WTC11 (cell line): ENCODE measurements around the gene WBP2. TPM values are rescaled to one million over a fixed set of nuclear protein-coding genes. Genes with fewer than 3 reads are reported as not detected.

Experiments
- ATAC-seq: fragments of 200-7000 bp; cut with Tn5 transposase; 2 replicates; pipeline ENCODE4 v1.10.0; 2021; ENCODE audit warnings: mild to moderate bottlenecking, moderate library complexity
- CTCF ChIA-PET: fragments of 300-600 bp; sonication (Branson Sonifier 250); formaldehyde crosslinking; loops from one replicate; lab custom pipeline; 2021; ENCODE audit warnings: antibody characterized with exemption; lab: Charles Lee
- POLR2A ChIA-PET: fragments of 350-600 bp; sonication (Branson Sonifier 250); formaldehyde crosslinking; loops from one replicate; lab custom pipeline; 2021; ENCODE audit warnings: antibody characterized with exemption; lab: Charles Lee
- DNase-seq: peaks from one replicate; pipeline ENCODE4 v3.0.0; 2021; ENCODE audit warnings: low spot score
- H3K27ac Mint-ChIP-seq: 2 replicates; pipeline ENCODE4 v1.8.0; 2021; ENCODE audit warnings: mixed read lengths
- H3K27me3 Mint-ChIP-seq: 2 replicates; pipeline ENCODE4 v1.8.0; 2021; ENCODE audit warnings: low read depth, mild to moderate bottlenecking, moderate library complexity, mixed read lengths
- H3K36me3 Mint-ChIP-seq: 2 replicates; pipeline ENCODE4 v1.8.0; 2021; ENCODE audit warnings: mixed read lengths
- H3K4me1 Mint-ChIP-seq: 2 replicates; pipeline ENCODE4 v1.8.0; 2022; ENCODE audit warnings: mixed read lengths
- H3K4me3 Mint-ChIP-seq: 2 replicates; pipeline ENCODE4 v1.8.0; 2021; ENCODE audit warnings: mild to moderate bottlenecking, moderate library complexity, mixed read lengths
- H3K9me3 Mint-ChIP-seq: 2 replicates; pipeline ENCODE4 v1.8.0; 2021; ENCODE audit warnings: mixed read lengths
- CBFB ChIP-seq: sonication (generic); formaldehyde crosslinking; IDR thresholded peaks from 2 replicates; pipeline ENCODE4 v1.8.1; 2022; ENCODE audit warnings: mild to moderate bottlenecking, low read depth, missing genetic modification reagents
- E2F1 ChIP-seq: sonication (generic); formaldehyde crosslinking; IDR thresholded peaks from 2 replicates; pipeline ENCODE4 v1.8.0; 2022; ENCODE audit warnings: mild to moderate bottlenecking, missing genetic modification reagents
- FOXJ3 ChIP-seq: sonication (generic); formaldehyde crosslinking; IDR thresholded peaks from 2 replicates; pipeline ENCODE4 v1.9.0; 2021; ENCODE audit warnings: missing genetic modification reagents, mild to moderate bottlenecking, borderline replicate concordance
- GTF2I ChIP-seq: fragments of 250-450 bp; sonication (Bioruptor Pico); conservative IDR thresholded peaks from 2 replicates; pipeline ENCODE4 v1.4.0; 2021; ENCODE audit warnings: mild to moderate bottlenecking
- HMGA2 ChIP-seq: fragments of 250-450 bp; sonication (Bioruptor Pico); IDR thresholded peaks from 2 replicates; pipeline ENCODE4 v1.4.0; 2021; ENCODE audit warnings: mild to moderate bottlenecking, moderate library complexity
- IRF2 ChIP-seq: sonication (generic); formaldehyde crosslinking; IDR thresholded peaks from 2 replicates; pipeline ENCODE4 v1.8.0; 2022; ENCODE audit warnings: low read depth, missing genetic modification reagents, borderline replicate concordance
- JUN ChIP-seq: sonication (generic); formaldehyde crosslinking; IDR thresholded peaks from 2 replicates; pipeline ENCODE4 v1.8.0; 2023; ENCODE audit warnings: mild to moderate bottlenecking, missing genetic modification reagents
- KAT7 ChIP-seq: sonication (generic); formaldehyde crosslinking; IDR thresholded peaks from 2 replicates; pipeline ENCODE4 v1.8.1; 2023; ENCODE audit warnings: missing genetic modification reagents, mild to moderate bottlenecking, borderline replicate concordance
- NR2C2 ChIP-seq: sonication (generic); formaldehyde crosslinking; IDR thresholded peaks from 2 replicates; pipeline ENCODE4 v1.8.0; 2022; ENCODE audit warnings: mild to moderate bottlenecking, missing genetic modification reagents
- SMAD3 ChIP-seq: sonication (generic); formaldehyde crosslinking; IDR thresholded peaks from 2 replicates; pipeline ENCODE4 v1.8.0; 2022; ENCODE audit warnings: missing genetic modification reagents, mild to moderate bottlenecking, borderline replicate concordance
- TEAD1 ChIP-seq: sonication (generic); formaldehyde crosslinking; IDR thresholded peaks from 2 replicates; pipeline ENCODE4 v1.8.0; 2022; ENCODE audit warnings: mild to moderate bottlenecking, missing genetic modification reagents
- USF2 ChIP-seq: sonication (generic); formaldehyde crosslinking; IDR thresholded peaks from 2 replicates; pipeline ENCODE4 v1.8.1; 2023; ENCODE audit warnings: mild to moderate bottlenecking, missing genetic modification reagents, moderate library complexity
- ZNF121 ChIP-seq: sonication (generic); formaldehyde crosslinking; IDR thresholded peaks from 2 replicates; pipeline ENCODE4 v1.8.0; 2023; ENCODE audit warnings: missing genetic modification reagents
- ZNF263 ChIP-seq: sonication (generic); formaldehyde crosslinking; IDR thresholded peaks from 2 replicates; pipeline ENCODE4 v1.8.1; 2022; ENCODE audit warnings: low read depth, mild to moderate bottlenecking, moderate library complexity, missing genetic modification reagents
- ZNF317 ChIP-seq: sonication (generic); formaldehyde crosslinking; IDR thresholded peaks from 2 replicates; pipeline ENCODE4 v1.8.1; 2023; ENCODE audit warnings: low read depth, mild to moderate bottlenecking, moderate library complexity, missing genetic modification reagents, borderline replicate concordance
- ZSCAN18 ChIP-seq: fragments of 250-450 bp; sonication (Bioruptor Pico); IDR thresholded peaks from 2 replicates; pipeline ENCODE4 v2.1.2; 2022; ENCODE audit warnings: mild to moderate bottlenecking, moderate library complexity
- total RNA-seq: library from RNA; stranded (reverse); gene quantifications from 3 replicates; pipeline ENCODE4 v1.2.3, GENCODE V29; 2021
- TF ChIP-seq, protein P1 (sequence below): sonication (generic); formaldehyde crosslinking; IDR thresholded peaks from 2 replicates; pipeline ENCODE4 v1.8.0; 2023; ENCODE audit warnings: mild to moderate bottlenecking, missing genetic modification reagents
- TF ChIP-seq, protein P2 (sequence below): fragments of 250-450 bp; sonication (Bioruptor Pico); IDR thresholded peaks from 2 replicates; pipeline ENCODE4 v1.8.0; 2021; ENCODE audit warnings: mild to moderate bottlenecking
- TF ChIP-seq, protein P3 (sequence below): sonication (generic); formaldehyde crosslinking; IDR thresholded peaks from 2 replicates; pipeline ENCODE4 v1.8.1; 2023; ENCODE audit warnings: mild to moderate bottlenecking, missing genetic modification reagents
- TF ChIP-seq, protein P4 (sequence below): sonication (generic); formaldehyde crosslinking; IDR thresholded peaks from 2 replicates; pipeline ENCODE4 v1.8.1; 2022; ENCODE audit warnings: mild to moderate bottlenecking, missing genetic modification reagents, moderate library complexity, borderline replicate concordance
- TF ChIP-seq, protein P5 (sequence below): fragments of 250-450 bp; sonication (Bioruptor Pico); IDR thresholded peaks from 2 replicates; pipeline ENCODE4 v1.9.0; 2021; ENCODE audit warnings: mild to moderate bottlenecking, borderline replicate concordance

WBP2 gene
- total RNA-seq, 1 experiment from 2014 or later = 68.8 TPM

GRCh38 chr17:75845058-75845711 lies 9.9 kb downstream of the WBP2 start:
- Mint-ChIP-seq H3K36me3 (peaks cover 27% of the 10 kb centered on the region), H3K27ac (peak overlapping the region; percentile 90), H3K9me3 (no peaks in the 10 kb centered on the region), H3K27me3 (no peaks in the 10 kb centered on the region), H3K4me1 (peaks cover 21% of the 10 kb centered on the region), H3K4me3 (no peak overlapping the region)
- peak; percentile 88 for DNase-seq
- POLR2A ChIA-PET = interaction anchor here (0.6 to 2.7 kb wide), 3 partner anchors 10 to 19 kb away, joined by 3 to 12 read pairs (median 4); partner anchors contain the start of gene WBP2
- CTCF ChIA-PET = interaction anchor here (0.6 to 8.8 kb wide), 24 partner anchors 10 to 434 kb away, joined by 3 to 180 read pairs (median 6); partner anchors contain the start of genes ACOX1, GALK1, SMIM5 and TEN1
- ATAC-seq = peak; percentile 90
- no peak for TF ChIP-seq FOXJ3
- TF ChIP-seq, protein P1, sequence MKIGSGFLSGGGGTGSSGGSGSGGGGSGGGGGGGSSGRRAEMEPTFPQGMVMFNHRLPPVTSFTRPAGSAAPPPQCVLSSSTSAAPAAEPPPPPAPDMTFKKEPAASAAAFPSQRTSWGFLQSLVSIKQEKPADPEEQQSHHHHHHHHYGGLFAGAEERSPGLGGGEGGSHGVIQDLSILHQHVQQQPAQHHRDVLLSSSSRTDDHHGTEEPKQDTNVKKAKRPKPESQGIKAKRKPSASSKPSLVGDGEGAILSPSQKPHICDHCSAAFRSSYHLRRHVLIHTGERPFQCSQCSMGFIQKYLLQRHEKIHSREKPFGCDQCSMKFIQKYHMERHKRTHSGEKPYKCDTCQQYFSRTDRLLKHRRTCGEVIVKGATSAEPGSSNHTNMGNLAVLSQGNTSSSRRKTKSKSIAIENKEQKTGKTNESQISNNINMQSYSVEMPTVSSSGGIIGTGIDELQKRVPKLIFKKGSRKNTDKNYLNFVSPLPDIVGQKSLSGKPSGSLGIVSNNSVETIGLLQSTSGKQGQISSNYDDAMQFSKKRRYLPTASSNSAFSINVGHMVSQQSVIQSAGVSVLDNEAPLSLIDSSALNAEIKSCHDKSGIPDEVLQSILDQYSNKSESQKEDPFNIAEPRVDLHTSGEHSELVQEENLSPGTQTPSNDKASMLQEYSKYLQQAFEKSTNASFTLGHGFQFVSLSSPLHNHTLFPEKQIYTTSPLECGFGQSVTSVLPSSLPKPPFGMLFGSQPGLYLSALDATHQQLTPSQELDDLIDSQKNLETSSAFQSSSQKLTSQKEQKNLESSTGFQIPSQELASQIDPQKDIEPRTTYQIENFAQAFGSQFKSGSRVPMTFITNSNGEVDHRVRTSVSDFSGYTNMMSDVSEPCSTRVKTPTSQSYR (CRISPR knock-in tag) = no peak
- peak; percentile 97 for TF ChIP-seq ZNF263
- TF ChIP-seq TEAD1 (CRISPR knock-in tag) = no peak
- no peak for TF ChIP-seq NR2C2 (CRISPR knock-in tag)
- TF ChIP-seq, protein P2, sequence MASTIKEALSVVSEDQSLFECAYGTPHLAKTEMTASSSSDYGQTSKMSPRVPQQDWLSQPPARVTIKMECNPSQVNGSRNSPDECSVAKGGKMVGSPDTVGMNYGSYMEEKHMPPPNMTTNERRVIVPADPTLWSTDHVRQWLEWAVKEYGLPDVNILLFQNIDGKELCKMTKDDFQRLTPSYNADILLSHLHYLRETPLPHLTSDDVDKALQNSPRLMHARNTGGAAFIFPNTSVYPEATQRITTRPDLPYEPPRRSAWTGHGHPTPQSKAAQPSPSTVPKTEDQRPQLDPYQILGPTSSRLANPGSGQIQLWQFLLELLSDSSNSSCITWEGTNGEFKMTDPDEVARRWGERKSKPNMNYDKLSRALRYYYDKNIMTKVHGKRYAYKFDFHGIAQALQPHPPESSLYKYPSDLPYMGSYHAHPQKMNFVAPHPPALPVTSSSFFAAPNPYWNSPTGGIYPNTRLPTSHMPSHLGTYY (CRISPR knock-in tag) = peak; percentile 17; the same call in 1 of the 2 replicates
- no peak for TF ChIP-seq E2F1 (CRISPR knock-in tag)
- no peak for TF ChIP-seq HMGA2 (CRISPR knock-in tag)
- no peak for TF ChIP-seq ZSCAN18 (CRISPR knock-in tag)
- TF ChIP-seq KAT7 = no peak
- TF ChIP-seq, protein P3, sequence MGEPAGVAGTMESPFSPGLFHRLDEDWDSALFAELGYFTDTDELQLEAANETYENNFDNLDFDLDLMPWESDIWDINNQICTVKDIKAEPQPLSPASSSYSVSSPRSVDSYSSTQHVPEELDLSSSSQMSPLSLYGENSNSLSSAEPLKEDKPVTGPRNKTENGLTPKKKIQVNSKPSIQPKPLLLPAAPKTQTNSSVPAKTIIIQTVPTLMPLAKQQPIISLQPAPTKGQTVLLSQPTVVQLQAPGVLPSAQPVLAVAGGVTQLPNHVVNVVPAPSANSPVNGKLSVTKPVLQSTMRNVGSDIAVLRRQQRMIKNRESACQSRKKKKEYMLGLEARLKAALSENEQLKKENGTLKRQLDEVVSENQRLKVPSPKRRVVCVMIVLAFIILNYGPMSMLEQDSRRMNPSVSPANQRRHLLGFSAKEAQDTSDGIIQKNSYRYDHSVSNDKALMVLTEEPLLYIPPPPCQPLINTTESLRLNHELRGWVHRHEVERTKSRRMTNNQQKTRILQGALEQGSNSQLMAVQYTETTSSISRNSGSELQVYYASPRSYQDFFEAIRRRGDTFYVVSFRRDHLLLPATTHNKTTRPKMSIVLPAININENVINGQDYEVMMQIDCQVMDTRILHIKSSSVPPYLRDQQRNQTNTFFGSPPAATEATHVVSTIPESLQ = no peak
- no peak for TF ChIP-seq ZNF317 (CRISPR knock-in tag)
- TF ChIP-seq, protein P4, sequence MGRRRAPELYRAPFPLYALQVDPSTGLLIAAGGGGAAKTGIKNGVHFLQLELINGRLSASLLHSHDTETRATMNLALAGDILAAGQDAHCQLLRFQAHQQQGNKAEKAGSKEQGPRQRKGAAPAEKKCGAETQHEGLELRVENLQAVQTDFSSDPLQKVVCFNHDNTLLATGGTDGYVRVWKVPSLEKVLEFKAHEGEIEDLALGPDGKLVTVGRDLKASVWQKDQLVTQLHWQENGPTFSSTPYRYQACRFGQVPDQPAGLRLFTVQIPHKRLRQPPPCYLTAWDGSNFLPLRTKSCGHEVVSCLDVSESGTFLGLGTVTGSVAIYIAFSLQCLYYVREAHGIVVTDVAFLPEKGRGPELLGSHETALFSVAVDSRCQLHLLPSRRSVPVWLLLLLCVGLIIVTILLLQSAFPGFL = no peak
- TF ChIP-seq, protein P5, sequence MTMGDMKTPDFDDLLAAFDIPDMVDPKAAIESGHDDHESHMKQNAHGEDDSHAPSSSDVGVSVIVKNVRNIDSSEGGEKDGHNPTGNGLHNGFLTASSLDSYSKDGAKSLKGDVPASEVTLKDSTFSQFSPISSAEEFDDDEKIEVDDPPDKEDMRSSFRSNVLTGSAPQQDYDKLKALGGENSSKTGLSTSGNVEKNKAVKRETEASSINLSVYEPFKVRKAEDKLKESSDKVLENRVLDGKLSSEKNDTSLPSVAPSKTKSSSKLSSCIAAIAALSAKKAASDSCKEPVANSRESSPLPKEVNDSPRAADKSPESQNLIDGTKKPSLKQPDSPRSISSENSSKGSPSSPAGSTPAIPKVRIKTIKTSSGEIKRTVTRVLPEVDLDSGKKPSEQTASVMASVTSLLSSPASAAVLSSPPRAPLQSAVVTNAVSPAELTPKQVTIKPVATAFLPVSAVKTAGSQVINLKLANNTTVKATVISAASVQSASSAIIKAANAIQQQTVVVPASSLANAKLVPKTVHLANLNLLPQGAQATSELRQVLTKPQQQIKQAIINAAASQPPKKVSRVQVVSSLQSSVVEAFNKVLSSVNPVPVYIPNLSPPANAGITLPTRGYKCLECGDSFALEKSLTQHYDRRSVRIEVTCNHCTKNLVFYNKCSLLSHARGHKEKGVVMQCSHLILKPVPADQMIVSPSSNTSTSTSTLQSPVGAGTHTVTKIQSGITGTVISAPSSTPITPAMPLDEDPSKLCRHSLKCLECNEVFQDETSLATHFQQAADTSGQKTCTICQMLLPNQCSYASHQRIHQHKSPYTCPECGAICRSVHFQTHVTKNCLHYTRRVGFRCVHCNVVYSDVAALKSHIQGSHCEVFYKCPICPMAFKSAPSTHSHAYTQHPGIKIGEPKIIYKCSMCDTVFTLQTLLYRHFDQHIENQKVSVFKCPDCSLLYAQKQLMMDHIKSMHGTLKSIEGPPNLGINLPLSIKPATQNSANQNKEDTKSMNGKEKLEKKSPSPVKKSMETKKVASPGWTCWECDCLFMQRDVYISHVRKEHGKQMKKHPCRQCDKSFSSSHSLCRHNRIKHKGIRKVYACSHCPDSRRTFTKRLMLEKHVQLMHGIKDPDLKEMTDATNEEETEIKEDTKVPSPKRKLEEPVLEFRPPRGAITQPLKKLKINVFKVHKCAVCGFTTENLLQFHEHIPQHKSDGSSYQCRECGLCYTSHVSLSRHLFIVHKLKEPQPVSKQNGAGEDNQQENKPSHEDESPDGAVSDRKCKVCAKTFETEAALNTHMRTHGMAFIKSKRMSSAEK = no peak
- TF ChIP-seq GTF2I (CRISPR knock-in tag) = no peak
- TF ChIP-seq ZNF121 (CRISPR knock-in tag) = no peak
- no peak for TF ChIP-seq CBFB
- no peak for TF ChIP-seq IRF2 (CRISPR knock-in tag)
- TF ChIP-seq JUN (CRISPR knock-in tag) = no peak
- TF ChIP-seq SMAD3 (CRISPR knock-in tag) = no peak
- no peak; the same call in none of the 2 replicates for TF ChIP-seq USF2 (CRISPR knock-in tag)
